ENCODE results near the gene CCDC33.

- TF ChIP-seq CTCF (IDR thresholded peaks at IDR 0.05) (no peak), POLR2A (IDR thresholded peaks at IDR 0.05) (no peak)
These were observed 137.0 kb downstream of the CCDC33 start for GRCh38 chr15:74373056-74373650.
